Heart right ventricle (tissue), 16 donors: ENCODE results near the gene RASSF8. TPM values are rescaled to one million over a fixed set of nuclear protein-coding genes. Genes with fewer than 3 reads are reported as not detected.
A peak's percentile ranks its signal among the peaks of the same experiment; 100 is the strongest.

Experiments used
- ATAC-seq, 8 donors: fragments of 200-7000 bp; cut with Tn5 transposase; one replicate each; pipeline ENCODE4 v1.9.1; 2020; ENCODE audit warnings: mild to moderate bottlenecking in 8 of 8, moderate library complexity in 8 of 8, moderate number of reproducible peaks in 1 of 8
- DNase-seq, 2 donors: peaks; one replicate each; pipeline ENCODE4 v3.0.0-alpha.2; 2020
- H3K27ac ChIP-seq, 10 donors: fragments of 200-600 bp; sonication (generic) in 2 of 10; one replicate each; pipeline versions ENCODE4 v1.5.0 to v1.8.0; 2020 to 2022; ENCODE audit warnings: mild to moderate bottlenecking in 3 of 10
- H3K27me3 ChIP-seq, 7 donors: fragments of 200-600 bp; one replicate each; pipeline ENCODE4 v1.8.0; 2021 to 2022; ENCODE audit warnings: mild to moderate bottlenecking in 2 of 7
- H3K36me3 ChIP-seq, 9 donors: fragments of 200-600 bp; sonication (generic) in 1 of 9; one replicate each; pipeline versions ENCODE4 v1.5.0 to v1.8.0; 2020 to 2022; ENCODE audit warnings: mild to moderate bottlenecking in 2 of 9
- H3K4me1 ChIP-seq, 9 donors: fragments of 200-600 bp; sonication (generic) in 1 of 9; one replicate each; pipeline versions ENCODE4 v1.5.0 to v1.8.0; 2020 to 2022; ENCODE audit warnings: mild to moderate bottlenecking in 4 of 9
- H3K4me3 ChIP-seq, 10 donors: fragments of 200-600 bp; sonication (generic) in 2 of 10; one replicate each; pipeline versions ENCODE4 v1.5.0 to v1.8.0; 2020 to 2022; ENCODE audit warnings: mild to moderate bottlenecking in 7 of 10, moderate library complexity in 2 of 10
- H3K9me3 ChIP-seq, 11 donors: fragments of 200-600 bp in 10 of 11; sonication (generic) in 2 of 11; one replicate each; pipeline versions ENCODE4 v1.5.0 to v1.8.0; 2013 to 2022; ENCODE audit warnings: mild to moderate bottlenecking in 2 of 11, control low read depth in 1 of 11, moderate library complexity in 1 of 11
- WGBS, 2 donors: extraction: QIAGEN DNeasy Blood & Tissue Kit; methylation state at CpG; one replicate each; pipeline ENCODE4 v1.1.7; 2013; ENCODE audit warnings: inconsistent platforms in 1 of 2; 5-methylcytosine and 5-hydroxymethylcytosine counted together
- intact Hi-C, 10 donors: fragments of 100-400 bp; cut with DNase I; formaldehyde crosslinking; loops; one replicate each; pipeline versions ENCODE4 v1.11.1 to v1.14.2; 2022
- polyA plus RNA-seq, 2 donors: library from polyadenylated mRNA; stranded (reverse); fragments of 200-250 nt; gene quantifications; one replicate each; pipeline ENCODE4 v1.2.3, GENCODE V29; 2013
- total RNA-seq, 10 donors: library from RNA; stranded (reverse); fragmentation: NEBNext Ultra II Directional in 3 of 10; extraction: Animal tissue kit (Norgen Biotek cat#: 25700) in 3 of 10; gene quantifications; one replicate each; pipeline versions ENCODE4 v1.2.1 to v1.2.4, GENCODE V29; 2021 to 2023
- TF ChIP-seq, protein P1 (sequence below), 9 donors: fragments of 200-600 bp; sonication (generic) in 2 of 9; IDR thresholded peaks; one replicate each; pipeline versions ENCODE4 v1.5.0 to v1.8.0; 2021 to 2022; ENCODE audit warnings: antibody characterized with exemption in 9 of 9, mild to moderate bottlenecking in 5 of 9, moderate library complexity in 1 of 9
- donor health status: Arrhythmogenic right ventricular cardiomyopathy.
- donor health status: ischemic (EF 13 %, LVEDD 7.1; RV severe dilation, severe dysfunction).
- donor health status: healthy with polysubstance abuse.
- donor health status: DM: no; HTN: yes; CAD: no.
- donor health status: DM: no; HTN: no; CAD: no.
- donor health status: ischemic (EF 25% LVEDD 6.9; RV normal size, moderate dysfunction).
- donor health status: ischemic (EF 25% LVEDD 5.7; RV mildly dilated, moderate dysfunction).
- donor health status: healthy.
- donor health status: DM: yes; HTN: yes; CAD: no.
- donor health status: Ischemic cardiomyopathy.
- donor health status: ischemic (EF 35%, LVEDD 5.7; RV mildly dilated, moderate dysfunction).
- donor health status: nonischemic (EF 11% LVEDD 7.7; RV severe dilation, severe dysfunction).
- donor health status: DM: yes; HTN: yes; CAD: no.
- donor health status: PGD.
- donor health status: ischemic (EF 29% LVEDD 5.4; RV normal size, mild dysfunction).
- donor health status: nonischemic (EF 23%, LVEDD 6.1; RV moderate dilation, normal function).

The RASSF8 gene
- total and polyA plus RNA-seq, 12 donors = 5.7 to 43.9 (median 28.9) TPM

DNA sequence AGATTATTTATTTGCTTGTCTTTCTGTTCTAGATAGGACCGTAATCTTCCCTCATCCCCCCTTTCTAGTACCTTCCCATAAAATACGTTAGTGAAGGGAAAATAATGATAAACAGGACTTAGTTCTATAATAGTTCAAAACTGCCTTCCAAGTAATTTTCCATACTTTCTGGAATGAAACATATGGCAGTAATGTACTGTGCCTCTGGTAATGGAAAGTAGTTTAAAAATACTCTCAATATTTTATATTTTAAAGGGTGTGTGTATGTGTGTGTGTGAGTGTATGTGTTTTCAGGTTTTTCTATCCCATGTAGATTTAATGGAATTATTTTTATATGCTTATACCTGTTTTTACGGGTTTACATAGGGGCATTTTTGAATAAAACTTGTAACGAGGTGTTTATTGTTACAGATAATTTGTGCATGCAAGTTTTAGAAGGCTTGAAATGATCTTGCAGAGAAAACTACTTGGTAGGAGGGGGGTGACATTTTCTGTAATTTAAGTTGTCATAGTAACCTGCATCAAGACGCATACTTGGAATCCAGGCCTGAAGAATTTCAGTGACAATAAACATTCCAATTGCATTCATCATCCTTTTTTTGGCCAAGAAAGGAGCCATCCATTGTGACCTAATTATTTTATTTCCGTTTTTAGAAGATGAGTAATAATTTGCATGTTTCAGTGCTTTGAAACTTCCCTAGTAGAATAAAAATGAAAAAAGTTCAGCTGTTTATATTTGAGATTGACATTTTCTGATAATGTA lies 38.9 kb downstream of the RASSF8 start:
- ATAC-seq = peak in 5 of 8 donors; percentile 48 to 69 (median 56)
- no peak overlapping the region for H3K4me3 ChIP-seq
- peaks cover 0 to 4% (median 0%) of the 10 kb centered on the region in 11 donors for H3K9me3 ChIP-seq
- 56 to 65% methylated on average over 6 of the region's 6 CpGs for WGBS, 2 donors
- H3K36me3 ChIP-seq = peaks cover 0 to 5% (median 0%) of the 10 kb centered on the region in 9 donors
- H3K4me1 ChIP-seq = peaks cover 0 to 46% (median 21%) of the 10 kb centered on the region in 9 donors
- intact Hi-C loops = loop anchor here in 1 of 10 donors (5.0 kb wide), 1 partner anchor 35 kb away; no protein-coding TSS in a partner anchor
- DNase-seq = no peak
- no peak overlapping the region for H3K27ac ChIP-seq
- TF ChIP-seq, protein P1, sequence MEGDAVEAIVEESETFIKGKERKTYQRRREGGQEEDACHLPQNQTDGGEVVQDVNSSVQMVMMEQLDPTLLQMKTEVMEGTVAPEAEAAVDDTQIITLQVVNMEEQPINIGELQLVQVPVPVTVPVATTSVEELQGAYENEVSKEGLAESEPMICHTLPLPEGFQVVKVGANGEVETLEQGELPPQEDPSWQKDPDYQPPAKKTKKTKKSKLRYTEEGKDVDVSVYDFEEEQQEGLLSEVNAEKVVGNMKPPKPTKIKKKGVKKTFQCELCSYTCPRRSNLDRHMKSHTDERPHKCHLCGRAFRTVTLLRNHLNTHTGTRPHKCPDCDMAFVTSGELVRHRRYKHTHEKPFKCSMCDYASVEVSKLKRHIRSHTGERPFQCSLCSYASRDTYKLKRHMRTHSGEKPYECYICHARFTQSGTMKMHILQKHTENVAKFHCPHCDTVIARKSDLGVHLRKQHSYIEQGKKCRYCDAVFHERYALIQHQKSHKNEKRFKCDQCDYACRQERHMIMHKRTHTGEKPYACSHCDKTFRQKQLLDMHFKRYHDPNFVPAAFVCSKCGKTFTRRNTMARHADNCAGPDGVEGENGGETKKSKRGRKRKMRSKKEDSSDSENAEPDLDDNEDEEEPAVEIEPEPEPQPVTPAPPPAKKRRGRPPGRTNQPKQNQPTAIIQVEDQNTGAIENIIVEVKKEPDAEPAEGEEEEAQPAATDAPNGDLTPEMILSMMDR (IDR thresholded peaks at IDR 0.05) = no peak
- H3K27me3 ChIP-seq = no peaks in the 10 kb centered on the region

DNA sequence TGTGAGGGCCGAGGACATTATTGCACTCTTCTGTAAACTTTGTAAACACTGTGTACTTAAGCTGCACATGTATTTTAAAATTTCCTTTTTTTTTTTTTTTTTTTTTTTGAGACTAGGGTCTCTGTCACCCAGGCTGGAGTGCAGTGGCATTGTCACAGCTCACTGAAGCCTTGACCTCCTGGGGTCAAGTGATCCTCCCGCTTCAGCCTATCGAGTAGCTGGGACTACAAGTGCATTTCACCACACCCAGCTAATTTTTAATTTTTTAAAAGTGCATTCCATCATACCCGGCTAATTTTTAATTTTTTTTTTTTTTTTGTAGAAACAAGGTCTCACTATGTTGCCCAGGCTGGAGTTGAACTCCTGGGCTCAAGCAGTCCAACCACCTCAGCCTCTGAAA lies 42.4 kb downstream of the RASSF8 start:
- TF ChIP-seq, protein P1 (IDR thresholded peaks at IDR 0.05) = no peak
- no peak for DNase-seq
- intact Hi-C loops = no loop called here
- Histone ChIP-seq H3K27ac (no peak overlapping the region), H3K36me3 (peaks cover 0 to 15% (median 0%) of the 10 kb centered on the region in 9 donors), H3K4me1 (peaks cover 0 to 19% (median 14%) of the 10 kb centered on the region in 9 donors), H3K4me3 (no peak overlapping the region), H3K9me3 (peaks cover 0 to 16% (median 0%) of the 10 kb centered on the region in 11 donors), H3K27me3 (no peaks in the 10 kb centered on the region)
- 93 to 95% methylated on average over 4 of the region's 4 CpGs for WGBS, 2 donors
- ATAC-seq = no peak

DNA sequence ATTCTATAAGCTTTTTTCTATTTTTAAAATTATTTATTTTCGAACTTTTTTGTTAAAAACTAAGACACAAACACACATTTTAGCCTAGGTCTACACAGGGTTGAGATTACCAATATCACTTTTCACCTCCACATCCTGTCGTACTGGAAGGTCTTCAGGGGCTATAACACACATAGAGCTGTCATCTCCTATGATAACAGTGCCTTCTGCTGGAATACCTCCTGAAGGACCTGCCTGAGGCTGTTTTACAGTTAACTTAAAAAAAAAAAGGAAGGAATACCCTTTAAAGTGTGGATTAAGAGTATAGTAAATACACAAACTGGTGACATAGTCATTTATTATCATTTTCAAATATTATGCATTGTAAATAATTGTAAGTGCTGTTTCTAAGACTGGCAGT lies 43.0 kb downstream of the RASSF8 start:
- Histone ChIP-seq H3K36me3 (peaks cover 0 to 15% (median 0%) of the 10 kb centered on the region in 9 donors), H3K27ac (no peak overlapping the region), H3K4me1 (peaks cover 0 to 18% (median 14%) of the 10 kb centered on the region in 9 donors), H3K27me3 (no peaks in the 10 kb centered on the region), H3K9me3 (peaks cover 0 to 16% (median 0%) of the 10 kb centered on the region in 11 donors), H3K4me3 (no peak overlapping the region)
- TF ChIP-seq, protein P1 (IDR thresholded peaks at IDR 0.05) = no peak
- WGBS, 2 donors = 65 to 72% methylated on average over 2 of the region's 2 CpGs
- DNase-seq = no peak
- ATAC-seq = no peak
- intact Hi-C loops = no loop called here

DNA sequence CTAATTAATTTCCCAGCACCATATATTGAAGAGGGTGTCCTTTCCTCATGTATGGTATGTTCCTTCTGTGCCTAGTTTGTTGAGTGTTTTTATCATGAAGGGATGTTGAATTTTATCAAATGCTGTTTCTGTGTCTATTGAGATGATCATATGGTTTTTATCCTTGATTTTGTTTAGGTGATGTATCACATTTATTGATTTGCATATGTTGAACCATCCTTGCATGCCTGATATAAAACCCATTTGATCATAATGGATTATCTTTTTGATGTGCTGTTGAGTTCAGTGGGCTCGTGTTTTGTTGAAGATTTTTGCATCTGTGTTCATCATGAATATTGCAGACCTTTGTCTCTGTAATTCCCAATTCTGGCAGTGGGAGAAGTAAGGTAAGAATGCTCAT lies 44.6 kb downstream of the RASSF8 start:
- Histone ChIP-seq H3K27me3 (no peaks in the 10 kb centered on the region), H3K27ac (no peak overlapping the region), H3K4me1 (peaks cover 0 to 5% (median 4%) of the 10 kb centered on the region in 9 donors), H3K9me3 (peaks cover 0 to 16% (median 0%) of the 10 kb centered on the region in 11 donors), H3K36me3 (peaks cover 0 to 15% (median 0%) of the 10 kb centered on the region in 9 donors), H3K4me3 (no peak overlapping the region)
- TF ChIP-seq, protein P1 (IDR thresholded peaks at IDR 0.05) = no peak
- ATAC-seq (no peak), DNase-seq (no peak)
- 99 to 100% methylated on average over 1 of the region's 1 CpG for WGBS, 2 donors
- intact Hi-C loops = no loop called here
